Hippocampal formation (tissue), 2 donors: Measurements from ENCODE around the gene PLEKHM3.
"Not testable (repeated sequence)": the region's sequence is repeated elsewhere in the genome, so short reads cannot be mapped to it uniquely, and the experiment has no call there.

ENCODE experiments used
- DNase-seq, 2 donors: peaks; one replicate each; lab custom pipeline; 2025; lab: John Stamatoyannopoulos, UW

PLEKHM3 gene

GRCh38 chr2:207921606-207922005 lies 103.7 kb downstream of the PLEKHM3 start:
- no peak for DNase-seq

- no peak for DNase-seq
Measured at GRCh38 chr2:207920721-207921120, 104.6 kb downstream of the PLEKHM3 start.

- no peak for DNase-seq
Measured at GRCh38 chr2:207920321-207920720, 105.0 kb downstream of the PLEKHM3 start.

GRCh38 chr2:207919164-207919919 lies 106.0 kb downstream of the PLEKHM3 start:
- no peak for DNase-seq

- DNase-seq, result no peak
Measured at GRCh38 chr2:207914716-207915115, 110.6 kb downstream of the PLEKHM3 start.

GRCh38 chr2:207913772-207914358 lies 111.5 kb downstream of the PLEKHM3 start:
- no peak for DNase-seq

GRCh38 chr2:207911856-207912255 lies 113.5 kb downstream of the PLEKHM3 start:
- no peak for DNase-seq

- DNase-seq, result no peak
Measured at GRCh38 chr2:207911215-207911614, 114.1 kb downstream of the PLEKHM3 start.

GRCh38 chr2:207906495-207906894 lies 118.8 kb downstream of the PLEKHM3 start:
- DNase-seq, result not testable (repeated sequence)

GRCh38 chr2:207905546-207905945 lies 119.8 kb downstream of the PLEKHM3 start:
- DNase-seq, result no peak

- no peak for DNase-seq
Measured at GRCh38 chr2:207903236-207903635, 122.1 kb downstream of the PLEKHM3 start.

GRCh38 chr2:207902821-207903220 lies 122.5 kb downstream of the PLEKHM3 start:
- no peak for DNase-seq

- DNase-seq, result no peak
Measured at GRCh38 chr2:207901829-207902228, 123.5 kb downstream of the PLEKHM3 start.

GRCh38 chr2:207901401-207901800 lies 123.9 kb downstream of the PLEKHM3 start:
- no peak for DNase-seq

- DNase-seq, result no peak
Measured at GRCh38 chr2:207898354-207898695, 127.0 kb downstream of the PLEKHM3 start.

- no peak for DNase-seq
Measured at GRCh38 chr2:207897541-207898353, 127.6 kb downstream of the PLEKHM3 start.

GRCh38 chr2:207896525-207897285 lies 128.6 kb downstream of the PLEKHM3 start:
- DNase-seq, result no peak

- DNase-seq, result no peak
Measured at GRCh38 chr2:207895274-207895860, 130.0 kb downstream of the PLEKHM3 start.

- no peak for DNase-seq
Measured at GRCh38 chr2:207892716-207893402, 132.5 kb downstream of the PLEKHM3 start.

- DNase-seq, result no peak
Measured at GRCh38 chr2:207891086-207891844, 134.1 kb downstream of the PLEKHM3 start.
